Lung (tissue), 12 donors: Measurements from ENCODE around the gene CRTC1. TPM values are rescaled to one million over a fixed set of nuclear protein-coding genes. Genes with fewer than 3 reads are reported as not detected.

Experiments
- ATAC-seq: fragments of 200-7000 bp; cut with Tn5 transposase; one replicate; pipeline ENCODE4 v1.9.1; 2020; ENCODE audit warnings: moderate number of reproducible peaks; ENCODE audit not compliant: insufficient read depth, low FRiP score
- DNase-seq, 3 donors: peaks; one replicate each; pipeline ENCODE4 v3.0.0-alpha.2; 2013 to 2017
- H3K27ac ChIP-seq, 2 donors: one replicate each; pipeline ENCODE4 v1.5.1; 2013; ENCODE audit warnings: mild to moderate bottlenecking in 2 of 2, moderate library complexity in 2 of 2, control low read depth in 1 of 2, inconsistent platforms in 1 of 2, low read depth in 1 of 2, low read length in 1 of 2
- H3K27me3 ChIP-seq, 3 donors: one replicate each; pipeline ENCODE4 v1.5.1; 2013; ENCODE audit warnings: low read length in 2 of 3; ENCODE audit not compliant: control insufficient read depth in 3 of 3, insufficient read depth in 3 of 3
- H3K36me3 ChIP-seq, 4 donors: one replicate each; pipeline ENCODE4 v1.5.1; 2013; ENCODE audit warnings: low read length in 4 of 4, mild to moderate bottlenecking in 1 of 4, moderate library complexity in 1 of 4; ENCODE audit not compliant: control insufficient read depth in 4 of 4, insufficient read depth in 4 of 4
- H3K4me1 ChIP-seq, 5 donors: one replicate each; pipeline ENCODE4 v1.5.1; 2013; ENCODE audit warnings: low read length in 5 of 5, mild to moderate bottlenecking in 2 of 5, moderate library complexity in 1 of 5; ENCODE audit not compliant: control insufficient read depth in 5 of 5, insufficient read depth in 5 of 5
- H3K4me3 ChIP-seq: one replicate; pipeline ENCODE4 v1.5.1; 2013; ENCODE audit warnings: mild to moderate bottlenecking, control low read depth, moderate library complexity
- H3K9ac ChIP-seq, 2 donors: one replicate each; pipeline ENCODE4 v1.5.1; 2013; ENCODE audit warnings: low read length in 2 of 2, control low read depth in 1 of 2; ENCODE audit not compliant: insufficient read depth in 1 of 2
- H3K9me3 ChIP-seq, 4 donors: one replicate each; pipeline ENCODE4 v1.5.1; 2013; ENCODE audit warnings: low read length in 3 of 4, mild to moderate bottlenecking in 1 of 4, moderate library complexity in 1 of 4; ENCODE audit not compliant: control insufficient read depth in 4 of 4, insufficient read depth in 3 of 4
- CTCF ChIP-seq: IDR thresholded peaks from 2 replicates; pipeline ENCODE4 v1.5.1; 2012; ENCODE audit warnings: mild to moderate bottlenecking; ENCODE audit errors: control extremely low read depth, extremely low read depth
- whole genome bisulfite sequencing, 2 donors: extraction: QIAGEN DNeasy Blood & Tissue Kit; methylation state at CpG; one replicate each; pipeline ENCODE4 v1.1.7; 2013; 5-methylcytosine and 5-hydroxymethylcytosine counted together
- polyA plus RNA-seq, 2 donors: library from polyadenylated mRNA; stranded (reverse); fragments of 200-250 nt; gene quantifications; one replicate each; pipeline ENCODE4 v1.2.1, GENCODE V29; 2013
- total RNA-seq, 2 donors: library from RNA; depleted of rRNA in 1 of 2; stranded (reverse); fragments of >200 nt in 1 of 2; gene quantifications; one replicate each; pipeline ENCODE4 v1.2.1, GENCODE V29; 2014 to 2021
- donor health status: control.
- donor health status: control.
- donor health status: Bipolar disorder and iron deficiency.
- donor health status: healthy.
- donor health status: DM: yes; HTN: yes; CAD: no.

CRTC1 gene
- total and polyA plus RNA-seq, 4 donors: 4.2 to 16.0 (median 7.3) TPM

GRCh38 chr19:18648973-18649315 lies 34.5 kb upstream of the CRTC1 start:
- no peaks in the 10 kb centered on the region for H3K27me3 ChIP-seq
- H3K36me3 ChIP-seq: no peaks in the 10 kb centered on the region
- H3K4me3 ChIP-seq: no peak overlapping the region
- H3K9ac ChIP-seq: peak overlapping the region in 1 of 2 donors; percentile 20
- H3K27ac ChIP-seq: peak overlapping the region in 1 of 2 donors; percentile 83
- WGBS, 2 donors: 54 to 55% methylated on average over 13 of the region's 13 CpGs
- H3K9me3 ChIP-seq: no peaks in the 10 kb centered on the region
- DNase-seq: peak in 2 of 3 donors; percentile 38 to 61
- H3K4me1 ChIP-seq: peaks cover 0 to 36% (median 20%) of the 10 kb centered on the region in 5 donors
- no peak for TF ChIP-seq CTCF
- no peak for ATAC-seq

- peak; percentile 77 to 86 (median 81) for DNase-seq
Observed at GRCh38 chr19:18649371-18650020, 34.0 kb upstream of the CRTC1 start.

GRCh38 chr19:18650021-18650390 lies 33.5 kb upstream of the CRTC1 start:
- H3K4me1 ChIP-seq: peaks cover 0 to 36% (median 20%) of the 10 kb centered on the region in 5 donors
- no peaks in the 10 kb centered on the region for H3K27me3 ChIP-seq
- no peak overlapping the region for H3K4me3 ChIP-seq
- no peak for ATAC-seq
- no peak overlapping the region for H3K9ac ChIP-seq
- 20 to 33% methylated on average over 17 of the region's 17 CpGs for WGBS, 2 donors
- peak; percentile 61 to 64 (median 63) for DNase-seq
- TF ChIP-seq CTCF: no peak
- peak overlapping the region; percentile 61 to 83 for H3K27ac ChIP-seq
- H3K9me3 ChIP-seq: no peaks in the 10 kb centered on the region
- H3K36me3 ChIP-seq: no peaks in the 10 kb centered on the region

More at GRCh38 chr19:18649371-18650020, 34.0 kb upstream of the CRTC1 start:
- 4 to 22% methylated on average over 23 to 25 of the region's 25 CpGs for WGBS, 2 donors
- Histone ChIP-seq H3K27ac (peak overlapping the region; percentile 61 to 83), H3K4me1 (peaks cover 0 to 36% (median 20%) of the 10 kb centered on the region in 5 donors), H3K4me3 (no peak overlapping the region), H3K9ac (peak overlapping the region in 1 of 2 donors; percentile 20), H3K36me3 (no peaks in the 10 kb centered on the region), H3K27me3 (no peaks in the 10 kb centered on the region), H3K9me3 (no peaks in the 10 kb centered on the region)
- ATAC-seq: no peak
- TF ChIP-seq CTCF: no peak
